Stimulated activated CD8-positive, alpha-beta memory T cell treated with anti-CD3 and anti-CD28 coated beads, Interleukin-7, amount 100 ng/mL, for 4 hours (primary cell): Measurements from ENCODE around the gene ADM2.

ENCODE experiments used
- DNase-seq, 2 donors: peaks; one replicate each; pipeline ENCODE4 v3.0.0-alpha.2; 2020; ENCODE audit warnings: low read depth in 2 of 2

Gene ADM2

GRCh38 chr22:50445071-50445879 is 36.1 kb upstream of the ADM2 start:
- peak; percentile 21 to 51 for DNase-seq

- DNase-seq = no peak
Measured at GRCh38 chr22:50445880-50446707, 35.2 kb upstream of the ADM2 start.

DNA sequence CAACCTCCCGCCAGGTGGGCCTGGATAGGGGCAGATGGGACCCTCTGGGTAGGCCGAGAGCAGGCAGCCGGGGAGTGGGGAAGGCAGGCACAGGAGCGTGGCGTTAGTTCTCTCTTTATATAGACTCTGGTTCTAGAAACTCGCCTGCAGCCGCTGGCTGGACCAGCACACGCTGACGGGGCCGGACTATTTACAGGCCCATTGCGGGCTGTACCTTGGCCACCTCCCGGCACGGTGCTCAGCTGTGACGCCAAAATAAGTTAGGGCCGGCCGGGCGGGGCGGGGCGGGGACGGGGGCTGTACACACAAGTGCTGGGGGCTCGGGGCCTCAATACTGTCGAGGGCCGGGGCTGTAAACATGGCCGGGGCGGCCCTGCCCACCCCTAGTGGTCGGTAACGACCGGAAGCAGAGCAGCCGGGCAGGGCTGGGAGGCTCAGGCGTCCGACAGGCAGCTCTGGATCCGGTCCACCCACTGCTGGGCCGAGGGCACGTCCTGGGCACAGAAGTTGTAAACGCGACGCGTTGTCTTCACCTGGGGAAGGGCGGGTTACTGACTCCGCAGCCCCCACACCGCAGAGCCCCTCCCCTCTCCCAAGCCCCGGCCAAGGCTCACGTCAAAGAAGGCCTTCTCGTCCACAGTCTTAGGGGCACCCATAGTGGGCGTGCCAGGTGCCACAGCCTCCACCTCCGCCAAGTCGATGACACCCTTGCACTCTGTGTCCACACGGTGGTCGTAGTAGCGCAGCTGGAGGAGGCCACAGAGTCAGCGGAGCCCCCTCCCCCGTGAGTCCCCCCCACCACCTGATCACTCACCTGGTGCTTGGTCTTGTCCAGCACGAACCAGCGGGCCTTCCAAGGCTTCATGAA is 34.4 kb upstream of the ADM2 start:
- DNase-seq = no peak

DNA sequence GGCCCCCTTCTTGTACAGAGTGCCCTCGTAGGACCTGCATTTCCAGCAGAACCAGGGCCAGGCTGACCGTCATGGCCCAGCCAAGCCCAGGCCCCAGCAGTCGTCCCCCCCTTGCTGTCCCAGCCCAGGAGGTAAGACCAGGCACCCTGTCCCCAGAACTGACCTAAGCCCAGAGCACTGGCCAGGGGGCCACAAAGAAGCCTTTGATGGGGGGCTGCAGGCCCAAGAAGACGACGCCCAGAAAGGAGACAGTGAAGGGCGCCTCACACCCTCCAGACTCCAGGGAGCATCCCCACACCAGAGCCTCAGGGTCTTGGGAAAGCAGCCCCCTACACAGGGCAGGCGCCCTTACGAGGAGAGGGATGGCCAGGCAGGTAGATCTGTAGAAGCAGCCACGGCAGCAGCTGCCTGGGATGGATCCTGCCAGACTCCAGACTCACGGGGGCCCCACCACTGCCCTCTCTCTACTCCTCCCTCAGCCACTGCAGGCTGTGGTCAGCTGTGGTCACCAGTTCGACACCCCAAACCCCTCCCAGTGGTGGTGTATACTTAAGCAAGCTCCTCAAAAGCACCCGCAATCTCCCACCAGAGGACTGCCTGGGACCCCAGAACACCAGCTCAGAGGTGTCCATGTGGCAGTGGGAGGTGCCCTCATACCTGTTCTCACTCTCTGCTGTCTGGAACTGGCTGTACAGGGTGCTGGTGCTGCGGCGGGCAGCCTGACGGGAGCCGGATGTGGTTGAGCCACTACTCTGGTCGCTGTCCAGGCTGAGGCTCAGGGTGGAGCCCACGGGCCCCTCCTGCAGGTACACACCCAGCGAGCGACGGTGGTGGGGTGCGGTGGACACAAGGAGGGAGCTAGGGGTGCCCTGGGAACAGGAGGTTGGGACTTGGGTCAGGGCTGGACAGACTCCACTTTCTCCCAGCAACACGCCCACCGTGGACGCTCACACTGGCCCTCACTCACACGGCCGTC is 33.5 kb upstream of the ADM2 start:
- no peak for DNase-seq

- no peak for DNase-seq
Measured at GRCh38 chr22:50452649-50453048, 28.7 kb upstream of the ADM2 start.

GRCh38 chr22:50454556-50455075 is 26.7 kb upstream of the ADM2 start:
- DNase-seq = no peak

GRCh38 chr22:50455201-50455600 is 26.1 kb upstream of the ADM2 start:
- no peak for DNase-seq

DNA sequence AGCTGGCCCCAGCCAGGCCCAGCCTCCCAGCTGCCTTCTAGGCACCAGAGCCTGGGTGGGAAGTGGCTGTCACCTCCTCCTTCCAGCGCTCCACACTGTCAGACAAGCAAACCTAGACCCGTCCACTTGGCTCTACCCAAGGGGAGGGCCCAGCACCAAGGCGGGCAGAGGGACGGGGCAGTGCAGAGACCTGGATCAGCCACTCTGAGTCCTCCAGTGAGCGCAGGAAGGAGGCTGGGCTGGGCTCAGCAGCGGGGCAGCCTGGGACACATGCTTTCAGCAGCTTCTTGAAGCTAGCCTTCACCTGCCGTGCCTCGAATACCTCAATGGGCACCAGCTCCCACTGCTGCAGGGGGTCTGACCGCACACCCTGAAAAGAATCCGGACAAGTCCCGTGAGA is 25.3 kb upstream of the ADM2 start:
- DNase-seq = no peak

- no peak for DNase-seq
Measured at GRCh38 chr22:50456466-50457234, 24.7 kb upstream of the ADM2 start.

- no peak for DNase-seq
Measured at GRCh38 chr22:50459016-50459415, 22.3 kb upstream of the ADM2 start.

DNA sequence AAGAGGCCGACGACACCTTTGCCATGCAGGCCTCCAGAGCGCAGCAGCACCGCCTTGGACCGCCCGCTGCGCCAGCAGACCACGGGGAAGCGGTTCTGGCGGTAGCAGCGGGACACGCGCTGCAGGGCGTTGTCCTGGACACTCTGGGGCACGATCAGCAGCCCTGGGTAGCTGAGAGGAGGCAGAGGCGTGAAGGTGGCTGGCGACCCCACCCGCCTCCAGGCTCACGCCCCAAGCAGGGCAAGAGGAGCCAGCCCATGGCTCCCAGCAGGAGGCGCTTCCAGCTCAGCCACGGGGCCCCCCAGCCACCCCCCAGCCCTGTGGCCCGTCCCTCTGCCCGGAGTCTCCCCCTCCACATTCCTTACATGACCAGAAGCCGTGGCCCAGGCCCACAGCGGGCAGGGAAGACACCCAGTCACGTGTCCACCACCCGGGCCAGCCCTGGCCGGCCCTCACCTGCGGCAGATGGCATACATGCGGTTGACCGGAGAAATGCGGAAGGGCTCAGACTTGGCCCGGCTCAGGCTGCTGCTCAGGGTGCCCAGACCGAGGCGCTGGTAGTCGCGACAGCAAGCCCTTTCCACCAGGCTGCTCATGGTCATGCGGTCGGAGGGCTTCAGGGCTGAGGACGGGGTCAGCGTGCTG is 21.7 kb upstream of the ADM2 start:
- DNase-seq = no peak

GRCh38 chr22:50460938-50461337 is 20.4 kb upstream of the ADM2 start:
- no peak for DNase-seq

GRCh38 chr22:50461536-50461935 is 19.8 kb upstream of the ADM2 start:
- DNase-seq = no peak

DNA sequence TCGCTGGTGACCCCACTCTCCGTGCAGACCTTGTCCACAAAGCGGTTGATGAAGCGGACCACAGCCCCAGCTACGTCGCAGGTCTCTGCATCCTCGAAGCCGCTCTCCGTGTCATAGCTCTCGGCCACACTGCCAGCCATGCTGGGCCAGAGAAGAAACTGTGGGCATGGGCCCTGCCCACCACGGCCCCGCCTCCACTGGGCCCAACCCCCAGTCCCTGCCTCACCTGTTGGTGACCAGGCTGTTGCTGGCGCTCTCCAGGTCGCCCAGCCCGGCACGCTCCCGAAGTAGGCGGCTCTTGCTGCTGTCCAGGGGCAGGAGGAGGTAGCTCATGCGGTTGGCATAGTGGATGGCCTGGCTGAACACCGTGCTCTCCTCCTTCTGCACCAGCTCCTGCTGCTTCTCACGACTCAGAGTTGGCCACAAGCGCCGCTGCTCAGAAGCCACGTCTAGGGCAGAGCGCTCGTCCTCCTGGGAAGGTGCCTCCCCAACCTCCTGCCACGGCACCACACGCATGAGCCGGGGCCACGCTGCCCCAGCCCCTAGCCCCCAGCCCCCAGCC is 19.3 kb upstream of the ADM2 start:
- DNase-seq = no peak

DNA sequence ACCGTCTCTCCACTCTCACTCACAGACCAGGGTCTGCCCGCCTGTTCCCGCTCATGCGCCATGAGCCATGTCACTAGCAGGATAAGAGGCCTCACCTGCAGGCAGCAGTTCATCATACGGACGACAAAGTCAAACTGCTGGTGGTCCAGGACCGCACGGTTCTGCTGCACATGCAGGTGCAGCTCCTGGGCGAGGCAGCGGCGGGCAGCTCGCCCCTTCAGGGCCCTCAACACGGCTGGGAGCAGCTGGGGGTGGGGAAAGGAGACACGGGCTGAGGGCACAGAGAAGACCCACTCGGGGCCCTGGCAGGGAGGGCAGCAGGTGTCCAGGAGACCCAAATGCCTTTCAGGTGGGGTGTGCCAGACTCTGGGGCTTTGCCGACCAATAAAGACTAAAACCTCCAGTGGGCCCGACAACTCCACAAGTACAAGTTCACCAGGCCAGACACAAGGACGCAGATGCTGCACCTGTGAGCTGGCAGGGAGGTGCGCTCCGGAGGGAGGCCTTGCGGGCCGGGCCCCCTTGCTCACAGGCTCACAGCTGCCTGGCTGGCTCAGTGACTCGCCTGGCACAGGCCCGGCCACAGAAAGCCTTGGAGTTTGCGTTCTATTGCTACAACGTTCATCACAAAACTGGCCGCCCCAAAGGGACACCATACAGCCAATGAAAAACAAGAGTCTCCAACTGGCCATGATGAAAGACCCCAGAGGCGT is 18.0 kb upstream of the ADM2 start:
- no peak for DNase-seq

DNA sequence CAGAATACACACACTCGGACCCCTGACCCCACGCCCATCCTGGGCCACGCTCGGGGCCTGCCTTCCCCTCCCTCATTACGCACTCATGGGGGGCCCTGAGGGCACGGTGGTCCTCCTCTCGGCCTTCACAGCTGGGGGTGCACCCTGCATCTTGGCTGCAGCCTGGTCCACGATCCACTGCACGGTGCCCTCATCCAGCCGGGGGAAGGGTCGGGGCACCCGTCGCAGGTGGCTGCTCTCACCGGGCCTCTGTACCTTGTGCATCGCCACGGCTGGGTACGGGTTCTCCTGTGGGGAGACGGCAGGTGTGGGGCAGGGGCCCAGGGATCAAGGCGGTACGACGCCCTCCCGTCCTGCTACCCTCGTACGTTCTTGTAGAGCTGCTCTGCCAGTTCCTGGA is 16.9 kb upstream of the ADM2 start:
- no peak for DNase-seq

- no peak for DNase-seq
Measured at GRCh38 chr22:50465066-50465930, 16.0 kb upstream of the ADM2 start.
